Upper lobe of left lung (tissue), 6 donors: Measurements from ENCODE around the gene PISD. TPM values are rescaled to one million over a fixed set of nuclear protein-coding genes. Genes with fewer than 3 reads are reported as not detected.

Experiments used
- ATAC-seq, 2 donors: fragments of 200-7000 bp; cut with Tn5 transposase; one replicate each; pipeline ENCODE4 v1.9.1; 2022; ENCODE audit warnings: mild to moderate bottlenecking in 2 of 2, moderate library complexity in 2 of 2; ENCODE audit not compliant: low FRiP score in 2 of 2
- DNase-seq, 2 donors: peaks; one replicate each; pipeline ENCODE4 v3.0.0-alpha.2; 2019 to 2020
- H3K27ac ChIP-seq, 4 donors: fragments of 200-600 bp; sonication (generic); one replicate each; pipeline ENCODE4 v1.5.1; 2016 to 2019
- H3K27me3 ChIP-seq, 4 donors: fragments of 200-600 bp; sonication (generic); one replicate each; pipeline ENCODE4 v1.5.1; 2017 to 2019
- H3K36me3 ChIP-seq, 4 donors: fragments of 200-600 bp; sonication (generic); one replicate each; pipeline ENCODE4 v1.5.1; 2016 to 2019
- H3K4me1 ChIP-seq, 4 donors: fragments of 200-600 bp; sonication (generic); one replicate each; pipeline ENCODE4 v1.5.1; 2018 to 2019
- H3K4me3 ChIP-seq, 4 donors: fragments of 200-600 bp; sonication (generic); one replicate each; pipeline ENCODE4 v1.5.1; 2017 to 2019; ENCODE audit warnings: mild to moderate bottlenecking in 2 of 4, moderate library complexity in 1 of 4
- H3K9me3 ChIP-seq, 4 donors: fragments of 200-600 bp; sonication (generic); one replicate each; pipeline ENCODE4 v1.5.1; 2018 to 2019
- EP300 ChIP-seq, 4 donors: sonication (generic); formaldehyde crosslinking; IDR thresholded peaks; one replicate each; pipeline ENCODE4 v1.5.1; 2017; ENCODE audit warnings: antibody characterized with exemption in 4 of 4, control low read depth in 2 of 4
- POLR2A ChIP-seq, 4 donors: fragments of 450-650 bp; IDR thresholded peaks; one replicate each; pipeline ENCODE4 v1.5.1; 2016 to 2017; ENCODE audit warnings: antibody characterized with exemption in 4 of 4, mild to moderate bottlenecking in 2 of 4
- POLR2AphosphoS5 ChIP-seq, 2 donors: sonication (generic); formaldehyde crosslinking; IDR thresholded peaks; one replicate each; pipeline ENCODE4 v1.5.1; 2017; ENCODE audit warnings: antibody characterized with exemption in 2 of 2
- WGBS, 2 donors: methylation state at CpG; one replicate each; pipeline ENCODE4 v1.1.5; 2017 to 2018; 5-methylcytosine and 5-hydroxymethylcytosine counted together
- total RNA-seq, 6 donors: library from RNA; depleted of rRNA in 4 of 6; stranded (reverse); fragments of >200 nt in 4 of 6; gene quantifications; one replicate each; pipeline versions ENCODE4 v1.1.0 to v1.2.1, GENCODE V29; 2016 to 2021
- TF ChIP-seq, protein P1 (sequence below), 6 experiments: fragments of 450-650 bp in 4 of 6; fragments of 200-600 bp in 2 of 6; sonication (generic) in 2 of 6; IDR thresholded peaks; one replicate each; pipeline ENCODE4 v1.5.1; 2016 to 2019; ENCODE audit warnings: antibody characterized with exemption in 6 of 6
- donor health status: DM: no; HTN: no; CAD: no; lungs with moderate emphysema.
- donor health status: DM: no; HTN: yes; CAD: no; lungs with severe emphysema.

PISD gene
- total RNA-seq, 6 donors from 2014 or later = 18.4 to 81.8 (median 53.9) TPM

DNA sequence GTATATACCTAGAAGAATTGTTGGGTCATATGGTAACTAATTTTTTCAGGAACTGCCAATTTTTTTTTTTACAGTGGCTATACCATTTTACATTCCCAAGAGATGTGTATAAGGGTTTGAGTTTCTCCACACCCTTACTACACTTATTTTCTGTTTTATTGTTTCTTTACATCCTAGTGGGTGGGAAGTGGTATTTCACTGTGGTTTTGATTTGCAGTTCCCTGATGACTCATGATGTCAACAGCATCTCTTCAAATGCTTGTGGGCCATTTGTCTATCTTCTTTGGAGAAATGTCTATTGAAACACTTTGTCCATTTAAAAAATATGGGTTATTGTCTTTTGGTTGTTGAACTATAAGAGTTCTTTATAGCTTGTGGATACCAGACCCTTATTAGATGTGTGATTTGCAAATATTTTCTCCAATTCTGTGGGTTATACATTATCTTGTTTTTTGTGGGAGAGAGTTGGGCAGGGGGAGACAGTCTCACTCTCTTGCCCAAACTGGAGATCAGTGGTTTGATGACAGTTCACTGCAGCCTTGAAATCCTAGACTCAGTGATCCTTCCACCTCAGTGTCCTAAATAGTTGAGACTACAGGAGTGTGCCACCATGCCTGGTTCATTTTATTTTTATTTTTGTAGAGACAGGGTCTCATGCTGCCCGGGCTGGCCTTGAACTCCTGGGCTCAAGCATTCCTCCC, 30.3 kb upstream of the PISD start:
- Histone ChIP-seq H3K9me3 (no peaks in the 10 kb centered on the region), H3K4me1 (no peaks in the 10 kb centered on the region), H3K27ac (no peak overlapping the region), H3K27me3 (no peaks in the 10 kb centered on the region), H3K36me3 (peaks cover 10 to 84% (median 30%) of the 10 kb centered on the region in 4 donors), H3K4me3 (no peak overlapping the region)
- ATAC-seq = no peak
- WGBS, 2 donors = 94 to 100% methylated on average over 1 of the region's 1 CpG
- DNase-seq = no peak
- TF ChIP-seq, protein P1, sequence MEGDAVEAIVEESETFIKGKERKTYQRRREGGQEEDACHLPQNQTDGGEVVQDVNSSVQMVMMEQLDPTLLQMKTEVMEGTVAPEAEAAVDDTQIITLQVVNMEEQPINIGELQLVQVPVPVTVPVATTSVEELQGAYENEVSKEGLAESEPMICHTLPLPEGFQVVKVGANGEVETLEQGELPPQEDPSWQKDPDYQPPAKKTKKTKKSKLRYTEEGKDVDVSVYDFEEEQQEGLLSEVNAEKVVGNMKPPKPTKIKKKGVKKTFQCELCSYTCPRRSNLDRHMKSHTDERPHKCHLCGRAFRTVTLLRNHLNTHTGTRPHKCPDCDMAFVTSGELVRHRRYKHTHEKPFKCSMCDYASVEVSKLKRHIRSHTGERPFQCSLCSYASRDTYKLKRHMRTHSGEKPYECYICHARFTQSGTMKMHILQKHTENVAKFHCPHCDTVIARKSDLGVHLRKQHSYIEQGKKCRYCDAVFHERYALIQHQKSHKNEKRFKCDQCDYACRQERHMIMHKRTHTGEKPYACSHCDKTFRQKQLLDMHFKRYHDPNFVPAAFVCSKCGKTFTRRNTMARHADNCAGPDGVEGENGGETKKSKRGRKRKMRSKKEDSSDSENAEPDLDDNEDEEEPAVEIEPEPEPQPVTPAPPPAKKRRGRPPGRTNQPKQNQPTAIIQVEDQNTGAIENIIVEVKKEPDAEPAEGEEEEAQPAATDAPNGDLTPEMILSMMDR (IDR thresholded peaks at IDR 0.05) = no peak
- TF ChIP-seq POLR2AphosphoS5 (IDR thresholded peaks at IDR 0.05) (no peak), EP300 (IDR thresholded peaks at IDR 0.05) (no peak), POLR2A (IDR thresholded peaks at IDR 0.05) (no peak)

DNA sequence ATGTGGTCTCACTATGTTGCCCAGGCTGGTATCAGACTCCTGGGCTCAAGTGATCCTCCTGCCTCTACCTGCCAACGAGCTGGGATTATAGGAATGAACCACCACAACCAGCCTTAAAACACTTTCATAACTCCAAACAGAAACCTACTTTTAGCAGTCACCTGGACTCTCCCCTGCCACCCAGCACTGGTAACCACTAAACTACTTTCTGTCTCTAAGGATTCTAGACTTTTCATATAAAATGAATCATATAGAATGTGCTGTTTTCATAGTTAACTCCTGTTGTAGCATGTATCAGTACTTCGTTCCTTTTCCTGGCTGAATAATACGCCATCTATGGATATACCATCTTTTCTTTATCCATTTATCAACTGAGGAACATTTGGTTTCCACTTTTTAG, 29.4 kb upstream of the PISD start:
- DNase-seq (no peak), ATAC-seq (no peak)
- H3K9me3 ChIP-seq = no peaks in the 10 kb centered on the region
- TF ChIP-seq EP300 (IDR thresholded peaks at IDR 0.05) (no peak), POLR2A (IDR thresholded peaks at IDR 0.05) (no peak), POLR2AphosphoS5 (IDR thresholded peaks at IDR 0.05) (no peak)
- TF ChIP-seq, protein P1 (IDR thresholded peaks at IDR 0.05) = no peak
- H3K4me1 ChIP-seq = no peaks in the 10 kb centered on the region
- 96 to 99% methylated on average over 3 of the region's 3 CpGs for WGBS, 2 donors
- no peak overlapping the region for H3K4me3 ChIP-seq
- no peaks in the 10 kb centered on the region for H3K27me3 ChIP-seq
- H3K27ac ChIP-seq = no peak overlapping the region
- peaks cover 10 to 84% (median 34%) of the 10 kb centered on the region in 4 donors for H3K36me3 ChIP-seq

DNA sequence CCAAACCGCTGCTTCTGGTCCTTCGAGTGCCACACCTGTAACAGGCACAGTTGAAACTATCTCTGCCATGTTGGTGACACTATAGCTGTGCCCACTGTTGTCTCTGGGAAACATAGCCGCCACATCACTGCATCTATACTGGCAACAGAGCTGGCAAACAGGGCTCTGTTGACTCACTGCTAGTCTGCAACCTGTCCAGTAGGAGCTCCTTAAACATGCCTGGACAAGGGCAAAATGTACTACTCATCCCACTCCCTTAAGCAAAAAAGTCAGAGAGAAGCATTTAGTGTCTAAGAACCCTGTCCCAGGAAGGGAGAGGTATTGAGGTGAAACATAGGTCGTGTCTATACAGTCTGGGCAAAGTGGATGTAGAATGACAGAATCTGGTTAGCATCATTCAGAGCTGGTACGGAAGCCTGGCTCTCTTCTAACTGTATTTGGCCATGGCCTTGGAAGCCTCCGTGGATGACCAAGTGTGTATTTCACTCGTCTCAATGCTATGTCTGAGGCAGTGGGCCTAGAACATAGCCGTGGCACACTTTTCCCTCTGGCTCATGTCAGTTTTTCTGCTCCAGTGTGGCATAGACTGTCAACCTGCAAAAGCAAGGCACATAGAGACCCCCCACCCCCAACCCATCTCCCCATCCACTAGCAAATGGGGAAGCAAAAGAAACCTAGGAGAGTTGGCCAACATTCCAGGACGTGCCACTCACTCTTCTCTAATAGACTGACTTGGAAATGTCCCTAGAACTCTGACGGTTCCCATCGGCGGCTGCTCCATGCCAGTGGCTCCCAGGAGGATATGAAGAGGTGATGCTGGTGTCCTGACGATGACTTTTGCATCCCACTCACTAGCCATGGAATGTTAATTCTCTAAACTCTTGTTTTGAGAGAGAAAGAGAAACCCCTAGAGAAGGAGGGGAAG, 21.4 kb upstream of the PISD start:
- 83 to 88% methylated on average over 13 of the region's 13 CpGs for WGBS, 2 donors
- ATAC-seq (no peak), DNase-seq (no peak)
- H3K27ac ChIP-seq = no peak overlapping the region
- TF ChIP-seq EP300 (IDR thresholded peaks at IDR 0.05) (no peak), POLR2AphosphoS5 (IDR thresholded peaks at IDR 0.05) (no peak), POLR2A (IDR thresholded peaks at IDR 0.05) (no peak)
- TF ChIP-seq, protein P1 (IDR thresholded peaks at IDR 0.05) = no peak
- H3K36me3 ChIP-seq = peaks cover 12 to 56% (median 44%) of the 10 kb centered on the region in 4 donors
- H3K27me3 ChIP-seq = no peaks in the 10 kb centered on the region
- no peak overlapping the region for H3K4me3 ChIP-seq
- H3K4me1 ChIP-seq = peaks cover 0 to 6% (median 4%) of the 10 kb centered on the region in 4 donors
- H3K9me3 ChIP-seq = no peaks in the 10 kb centered on the region

GRCh38 chr22:31682751-31683150, 20.7 kb upstream of the PISD start:
- DNase-seq (no peak), ATAC-seq (no peak)
- Histone ChIP-seq H3K36me3 (peaks cover 12 to 50% (median 40%) of the 10 kb centered on the region in 4 donors), H3K4me3 (no peak overlapping the region), H3K4me1 (peaks cover 0 to 6% (median 4%) of the 10 kb centered on the region in 4 donors), H3K9me3 (no peaks in the 10 kb centered on the region), H3K27ac (no peak overlapping the region), H3K27me3 (no peaks in the 10 kb centered on the region)
- no peak for TF ChIP-seq EP300 (IDR thresholded peaks at IDR 0.05)
- no peak for TF ChIP-seq POLR2AphosphoS5 (IDR thresholded peaks at IDR 0.05)
- TF ChIP-seq, protein P1 (IDR thresholded peaks at IDR 0.05) = no peak
- no peak for TF ChIP-seq POLR2A (IDR thresholded peaks at IDR 0.05)
- 77 to 92% methylated on average over 5 to 7 of the region's 7 CpGs for whole genome bisulfite sequencing, 2 donors
